Activated T-helper 1 cell treated with anti-CD3 and anti-CD28 coated beads, Interleukin-2, amount 50 U/mL, for 16 hours (primary cell): ENCODE measurements around the gene PLD3.

Experiments
- DNase-seq, 2 donors: peaks; one replicate each; pipeline ENCODE4 v3.0.0-alpha.2; 2020; ENCODE audit warnings: low read depth in 1 of 2, low spot score in 1 of 2

The PLD3 gene

GRCh38 chr19:40348125-40348913 lies at the start of gene PLD3, which contains the start of gene C19orf47:
TSS of gene PLD3 (plus strand) at chr19:40348695. CDS start at chr19:40366484, 17,789 bp downstream.
TSS of gene C19orf47 (minus strand) at chr19:40348397. CDS start at chr19:40341857, 6,540 bp downstream.
- peak; percentile 95 to 98 for DNase-seq

- no peak for DNase-seq
Observed at GRCh38 chr19:40300668-40301067, 47.8 kb upstream of the PLD3 start.

GRCh38 chr19:40302224-40303011 lies 46.1 kb upstream of the PLD3 start:
- DNase-seq: no peak

GRCh38 chr19:40303765-40304164 lies 44.7 kb upstream of the PLD3 start:
- DNase-seq: no peak

GRCh38 chr19:40304306-40304705 lies 44.2 kb upstream of the PLD3 start:
- no peak for DNase-seq

GRCh38 chr19:40305403-40305802 lies 43.1 kb upstream of the PLD3 start:
- peak; percentile 24 to 48 for DNase-seq

- no peak for DNase-seq
Observed at GRCh38 chr19:40309666-40310065, 38.8 kb upstream of the PLD3 start.

GRCh38 chr19:40312533-40312932 lies 36.0 kb upstream of the PLD3 start:
- DNase-seq: no peak

GRCh38 chr19:40313229-40313983 lies 35.1 kb upstream of the PLD3 start:
- DNase-seq: no peak

- no peak for DNase-seq
Observed at GRCh38 chr19:40314656-40315055, 33.8 kb upstream of the PLD3 start.

- DNase-seq: no peak
Observed at GRCh38 chr19:40315812-40316470, 32.6 kb upstream of the PLD3 start.

- no peak for DNase-seq
Observed at GRCh38 chr19:40317338-40317737, 31.2 kb upstream of the PLD3 start.

- no peak for DNase-seq
Observed at GRCh38 chr19:40320558-40320935, 27.9 kb upstream of the PLD3 start.

GRCh38 chr19:40321076-40321475 lies 27.4 kb upstream of the PLD3 start:
- DNase-seq: no peak

- DNase-seq: no peak
Observed at GRCh38 chr19:40321566-40322270, 26.8 kb upstream of the PLD3 start.

- DNase-seq: no peak
Observed at GRCh38 chr19:40322271-40322610, 26.3 kb upstream of the PLD3 start.

GRCh38 chr19:40322951-40323615 lies 25.4 kb upstream of the PLD3 start:
- no peak for DNase-seq

- DNase-seq: no peak
Observed at GRCh38 chr19:40323705-40324104, 24.8 kb upstream of the PLD3 start.

- no peak for DNase-seq
Observed at GRCh38 chr19:40326201-40326600, 22.3 kb upstream of the PLD3 start.

- no peak for DNase-seq
Observed at GRCh38 chr19:40331052-40331451, 17.4 kb upstream of the PLD3 start.
